ENCODE data around the gene PARD3B. TPM values are rescaled to one million over a fixed set of nuclear protein-coding genes. Genes with fewer than 3 reads are reported as not detected.

The PARD3B gene
- total and polyA plus RNA-seq, 2 of the 8 experiments (the other 6 are each of a cell fraction or from before 2014, with no cell fraction given) = 1.2 to 5.7 TPM

GRCh38 chr2:204869132-204869823 lies 324.0 kb downstream of the PARD3B start:
- H3K14ac ChIP-seq (ENCODE audit: insufficient read length) = no peak overlapping the region
- no peaks in the 10 kb centered on the region for H3K9me3 ChIP-seq (ENCODE audit: insufficient read depth in 2 of 2, low read depth in 1 of 2, low read length in 1 of 2)
- no peaks in the 10 kb centered on the region for H3K23me2 ChIP-seq (ENCODE audit: low read depth, low read length)
- H2BK15ac ChIP-seq (ENCODE audit: low read length) = no peak overlapping the region
- no peak overlapping the region for H4K8ac ChIP-seq (ENCODE audit: extremely low read depth, insufficient read depth, low read length)
- no peak overlapping the region for H2BK5ac ChIP-seq (ENCODE audit: low read depth, low read length)
- 87% methylated on average over 3 of the region's 3 CpGs; no CpG with 5 or more reads in 1 of the 2 experiments for WGBS, 2 experiments (ENCODE audit: extremely low coverage in 1 of 2, insufficient coverage in 1 of 2, insufficient read length in 1 of 2, insufficient replicate concordance in 2 of 2, low coverage in 1 of 2, low lambda C conversion rate in 2 of 2, missing lambda C conversion rate in 1 of 2)
- no peaks in the 10 kb centered on the region for H3K36me3 ChIP-seq (ENCODE audit: control insufficient read depth in 2 of 4, insufficient read depth in 4 of 4, low read length in 3 of 4)
- H3K4me3 ChIP-seq (ENCODE audit: extremely low read depth in 1 of 4, insufficient read depth in 2 of 4, low read depth in 3 of 4, low read length in 4 of 4) = no peak overlapping the region
- H3K4me1 ChIP-seq (replicated peaks in 1 of 4; ENCODE audit: control insufficient read depth in 3 of 4, insufficient read depth in 4 of 4, low read length in 3 of 4) = no peaks in the 10 kb centered on the region; a peak in 1 of 7 replicates
- no peak overlapping the region for H3K9ac ChIP-seq (replicated peaks in 1 of 4; ENCODE audit: extremely low read depth in 1 of 4, low read depth in 3 of 4, low read length in 3 of 4)
- H3K4ac ChIP-seq (replicated peaks; ENCODE audit: insufficient read length, low read depth, low read length) = no peak overlapping the region
- H3K18ac ChIP-seq (ENCODE audit: extremely low read depth, low read length) = no peak overlapping the region
- H4K5ac ChIP-seq (ENCODE audit: insufficient read length, low read depth, low read length) = no peak overlapping the region
- H2BK12ac ChIP-seq (ENCODE audit: low read depth, low read length) = no peak overlapping the region
- no peak overlapping the region for H3K23ac ChIP-seq (ENCODE audit: insufficient read length)
- no peak overlapping the region for H4K91ac ChIP-seq (replicated peaks; ENCODE audit: insufficient read length, low read length)
- no peak overlapping the region for H2BK20ac ChIP-seq (ENCODE audit: low read length)
- H2AFZ ChIP-seq (ENCODE audit: low read length) = no peak overlapping the region
- H2BK120ac ChIP-seq (replicated peaks; ENCODE audit: low read depth, low read length) = no peak overlapping the region
- no peaks in the 10 kb centered on the region for H3K79me1 ChIP-seq (ENCODE audit: low read depth, low read length)
- no peaks in the 10 kb centered on the region for H3K79me2 ChIP-seq (ENCODE audit: control insufficient read depth in 1 of 2, insufficient read depth in 2 of 2, low read length in 2 of 2)
- POLR2A ChIA-PET (ENCODE audit: partially characterized antibody) = no interaction called here
- no peak overlapping the region for H2AK5ac ChIP-seq (ENCODE audit: low read depth, low read length)
- no peaks in the 10 kb centered on the region for H4K20me1 ChIP-seq (replicated peaks in 1 of 2; ENCODE audit: control insufficient read depth in 1 of 2, insufficient read depth in 2 of 2, low read length in 2 of 2)
- no peak overlapping the region for H3K4me2 ChIP-seq (ENCODE audit: insufficient read depth in 1 of 2, low read depth in 2 of 2, low read length in 2 of 2)
- CTCF ChIA-PET (ENCODE audit: partially characterized antibody) = interaction anchor here (1.1 kb wide), 1 partner anchor 12 kb away, joined by 4 read pairs; no protein-coding TSS in a partner anchor
- FAIRE-seq = no peak
- DNase-seq (ENCODE audit: low read depth in 1 of 2, low spot score in 2 of 2) = no peak
- H3K27me3 ChIP-seq (replicated peaks in 1 of 4; ENCODE audit: control insufficient read depth in 3 of 4, extremely low read depth in 1 of 4, insufficient read depth in 3 of 4, low read length in 3 of 4) = no peaks in the 10 kb centered on the region
- no peak overlapping the region for H3K27ac ChIP-seq (ENCODE audit: low read depth, low read length)
- H3K56ac ChIP-seq (replicated peaks; ENCODE audit: insufficient read length, low read depth, low read length) = no peak overlapping the region
- no peak for TF ChIP-seq TCF12 (IDR thresholded peaks at IDR 0.05; ENCODE audit: low read depth, low read length)
- no peak for TF ChIP-seq ZNF274 (IDR thresholded peaks at IDR 0.05; ENCODE audit: borderline replicate concordance, extremely low read depth, low read length)
- TF ChIP-seq SP2 (IDR thresholded peaks at IDR 0.05; ENCODE audit: low read length) = no peak
- TF ChIP-seq BRCA1 (IDR thresholded peaks at IDR 0.05; ENCODE audit: low read depth, low read length) = no peak
- TF ChIP-seq EGR1 (IDR thresholded peaks at IDR 0.05; ENCODE audit: borderline replicate concordance, low read depth, low read length) = no peak
- TF ChIP-seq KDM4A (IDR thresholded peaks at IDR 0.05; ENCODE audit: low read depth, low read length, severe bottlenecking) = no peak
- no peak for TF ChIP-seq TAF7 (optimal IDR thresholded peaks at IDR 0.05; ENCODE audit: borderline replicate concordance, low read depth, low read length)
- no peak for TF ChIP-seq POLR2A (IDR thresholded peaks at IDR 0.05; ENCODE audit: control extremely low read depth in 1 of 2, low read depth in 2 of 2, low read length in 2 of 2)
- TF ChIP-seq RAD21 (IDR thresholded peaks at IDR 0.05 in 1 of 2, conservative IDR thresholded peaks at IDR 0.05 in 1 of 2; ENCODE audit: low read depth in 2 of 2, low read length in 2 of 2) = no peak
- no peak for TF ChIP-seq POU5F1 (IDR thresholded peaks at IDR 0.05; ENCODE audit: low read depth, low read length)
- no peak for TF ChIP-seq YY1 (IDR thresholded peaks at IDR 0.05; ENCODE audit: low read depth, low read length)
- no peak for TF ChIP-seq TBP (IDR thresholded peaks at IDR 0.05; ENCODE audit: low read depth, low read length)
- TF ChIP-seq CHD1 (IDR thresholded peaks at IDR 0.05; ENCODE audit: low read depth, low read length) = no peak
- TF ChIP-seq HDAC6 (IDR thresholded peaks at IDR 0.05; ENCODE audit: low read depth, low read length) = no peak
- TF ChIP-seq TEAD4 (IDR thresholded peaks at IDR 0.05; ENCODE audit: low read depth, low read length) = no peak

Measured in H1 (cell line).